Effector memory CD4-positive, alpha-beta T cell (primary cell): ENCODE results near the gene PYDC2.

Experiments
- DNase-seq, 3 donors: peaks; one replicate each; pipeline ENCODE4 v3.0.0-alpha.2; 2020
- H3K27ac ChIP-seq: 2 replicates; pipeline ENCODE4 v1.7.0; 2013; ENCODE audit warnings: mild to moderate bottlenecking, low read length, moderate library complexity; ENCODE audit not compliant: insufficient read depth, poor library complexity, severe bottlenecking
- H3K27me3 ChIP-seq: replicated peaks from 2 replicates; pipeline ENCODE4 v1.7.0; 2013; ENCODE audit warnings: mild to moderate bottlenecking, low read length; ENCODE audit not compliant: insufficient read depth, control insufficient read depth, poor library complexity, severe bottlenecking
- H3K36me3 ChIP-seq: 2 replicates; pipeline ENCODE4 v1.7.0; 2013; ENCODE audit warnings: mild to moderate bottlenecking, low read length, moderate library complexity; ENCODE audit not compliant: control insufficient read depth, insufficient read depth
- H3K4me1 ChIP-seq: 2 replicates; pipeline ENCODE4 v1.7.0; 2013; ENCODE audit warnings: low read length, mild to moderate bottlenecking; ENCODE audit not compliant: control insufficient read depth, insufficient read depth, poor library complexity, severe bottlenecking
- H3K4me3 ChIP-seq: 2 replicates; pipeline ENCODE4 v1.7.0; 2013; ENCODE audit warnings: low read length, low read depth, mild to moderate bottlenecking; ENCODE audit not compliant: insufficient read depth, poor library complexity, severe bottlenecking
- H3K9me3 ChIP-seq: 2 replicates; pipeline ENCODE4 v1.7.0; 2013; ENCODE audit warnings: mild to moderate bottlenecking, low read length, moderate library complexity; ENCODE audit not compliant: control insufficient read depth

Gene PYDC2

GRCh38 chr3:191430103-191430502 is 30.9 kb upstream of the PYDC2 start:
- Histone ChIP-seq H3K4me3 (no peak overlapping the region), H3K36me3 (no peaks in the 10 kb centered on the region), H3K27me3 (no peaks in the 10 kb centered on the region), H3K27ac (no peak overlapping the region), H3K9me3 (no peaks in the 10 kb centered on the region), H3K4me1 (no peaks in the 10 kb centered on the region)
- DNase-seq: no peak

- no peaks in the 10 kb centered on the region for H3K36me3 ChIP-seq
- no peaks in the 10 kb centered on the region for H3K4me1 ChIP-seq
- no peak overlapping the region for H3K4me3 ChIP-seq
- DNase-seq: no peak
- H3K27me3 ChIP-seq: no peaks in the 10 kb centered on the region
- no peaks in the 10 kb centered on the region for H3K9me3 ChIP-seq
- no peak overlapping the region for H3K27ac ChIP-seq
Measured at GRCh38 chr3:191431160-191431822, 29.7 kb upstream of the PYDC2 start.

- Histone ChIP-seq H3K27me3 (no peaks in the 10 kb centered on the region), H3K9me3 (no peaks in the 10 kb centered on the region), H3K4me1 (no peaks in the 10 kb centered on the region), H3K4me3 (no peak overlapping the region), H3K27ac (no peak overlapping the region), H3K36me3 (no peaks in the 10 kb centered on the region)
- DNase-seq: no peak
Measured at GRCh38 chr3:191432162-191432561, 28.8 kb upstream of the PYDC2 start.

GRCh38 chr3:191434024-191434423 is 26.9 kb upstream of the PYDC2 start:
- Histone ChIP-seq H3K27ac (no peak overlapping the region), H3K4me3 (no peak overlapping the region), H3K4me1 (no peaks in the 10 kb centered on the region), H3K9me3 (no peaks in the 10 kb centered on the region), H3K27me3 (no peaks in the 10 kb centered on the region), H3K36me3 (no peaks in the 10 kb centered on the region)
- no peak for DNase-seq

GRCh38 chr3:191435981-191436380 is 25.0 kb upstream of the PYDC2 start:
- Histone ChIP-seq H3K4me1 (no peaks in the 10 kb centered on the region), H3K27ac (no peak overlapping the region)
- no peak for DNase-seq

GRCh38 chr3:191438150-191438814 is 22.7 kb upstream of the PYDC2 start:
- no peak for DNase-seq
- no peak overlapping the region for H3K27ac ChIP-seq
- no peaks in the 10 kb centered on the region for H3K9me3 ChIP-seq
- H3K4me1 ChIP-seq: no peaks in the 10 kb centered on the region
- no peak overlapping the region for H3K4me3 ChIP-seq
- H3K27me3 ChIP-seq: no peaks in the 10 kb centered on the region
- no peaks in the 10 kb centered on the region for H3K36me3 ChIP-seq

More at GRCh38 chr3:191435981-191436380, 25.0 kb upstream of the PYDC2 start:
- Histone ChIP-seq H3K9me3 (no peaks in the 10 kb centered on the region), H3K36me3 (no peaks in the 10 kb centered on the region), H3K27me3 (no peaks in the 10 kb centered on the region), H3K4me3 (no peak overlapping the region)

- no peaks in the 10 kb centered on the region for H3K9me3 ChIP-seq
- H3K27me3 ChIP-seq: no peaks in the 10 kb centered on the region
- no peak overlapping the region for H3K4me3 ChIP-seq
- no peak for DNase-seq
- no peaks in the 10 kb centered on the region for H3K4me1 ChIP-seq
- H3K27ac ChIP-seq: no peak overlapping the region
- no peaks in the 10 kb centered on the region for H3K36me3 ChIP-seq
Measured at GRCh38 chr3:191440532-191440931, 20.4 kb upstream of the PYDC2 start.

- H3K27me3 ChIP-seq: no peaks in the 10 kb centered on the region
- H3K4me1 ChIP-seq: no peaks in the 10 kb centered on the region
- no peak for DNase-seq
- H3K4me3 ChIP-seq: no peak overlapping the region
- no peaks in the 10 kb centered on the region for H3K9me3 ChIP-seq
- H3K27ac ChIP-seq: no peak overlapping the region
- H3K36me3 ChIP-seq: no peaks in the 10 kb centered on the region
Measured at GRCh38 chr3:191441687-191442086, 19.3 kb upstream of the PYDC2 start.

GRCh38 chr3:191444569-191444968 is 16.4 kb upstream of the PYDC2 start:
- H3K4me1 ChIP-seq: no peaks in the 10 kb centered on the region
- H3K27ac ChIP-seq: no peak overlapping the region
- DNase-seq: no peak
- H3K36me3 ChIP-seq: no peaks in the 10 kb centered on the region
- no peak overlapping the region for H3K4me3 ChIP-seq
- no peaks in the 10 kb centered on the region for H3K9me3 ChIP-seq
- no peaks in the 10 kb centered on the region for H3K27me3 ChIP-seq

- Histone ChIP-seq H3K27ac (no peak overlapping the region), H3K4me3 (no peak overlapping the region), H3K4me1 (no peaks in the 10 kb centered on the region), H3K9me3 (no peaks in the 10 kb centered on the region), H3K36me3 (no peaks in the 10 kb centered on the region), H3K27me3 (no peaks in the 10 kb centered on the region)
- no peak for DNase-seq
Measured at GRCh38 chr3:191449256-191449655, 11.7 kb upstream of the PYDC2 start.
